GM18858 (cell line): ENCODE data around the gene FAM53C.
A peak's percentile ranks its signal among the peaks of the same experiment; 100 is the strongest.
"Not testable (repeated sequence)": the region's sequence is repeated elsewhere in the genome, so short reads cannot be mapped to it uniquely, and the experiment has no call there.

Experiments
- ATAC-seq: cut with Tn5 transposase; IDR thresholded peaks from one replicate; pipeline ENCODE4 v1.9.1; 2021; ENCODE audit not compliant: unreplicated experiment

The FAM53C gene

DNA sequence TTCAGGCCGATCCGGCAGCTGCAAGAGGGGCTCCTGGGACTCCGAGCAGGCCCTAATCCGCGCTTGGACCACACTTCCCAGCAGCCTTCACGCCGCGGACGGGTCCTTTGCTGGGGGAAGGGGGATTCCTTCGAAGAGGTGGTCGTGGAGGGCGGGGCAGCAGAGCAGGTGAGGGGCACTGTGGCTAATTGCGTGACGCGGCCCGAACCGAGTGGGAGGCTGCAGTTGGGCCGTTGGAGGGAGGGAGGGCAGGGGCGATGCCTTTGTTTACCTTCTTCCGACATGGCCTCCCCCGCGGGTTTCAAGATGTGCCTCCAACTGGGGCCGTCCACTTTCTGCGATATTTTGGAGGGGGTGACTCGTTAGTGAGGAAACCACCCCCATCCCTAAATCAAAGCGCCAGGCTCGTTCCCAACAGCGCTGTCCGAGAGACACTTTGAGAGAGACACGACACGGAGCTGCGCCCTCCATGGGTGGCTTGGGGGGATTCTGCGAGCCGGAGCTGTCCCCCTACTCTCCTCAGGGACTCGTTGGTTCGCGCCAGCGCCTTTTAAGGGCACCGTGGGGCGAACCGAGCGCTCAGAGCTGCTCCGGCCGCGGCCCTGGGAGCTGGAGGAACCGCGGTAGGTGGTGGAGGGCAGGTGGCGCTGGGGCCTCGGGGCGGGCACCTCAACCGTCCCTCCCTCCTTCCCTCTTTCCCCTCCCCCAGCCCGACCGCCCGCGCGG lies at the start of gene FAM53C:
TSS of gene FAM53C (plus strand) at position 582 of the 726 bp plus-strand sequence. CDS start 3,070 bp downstream, outside the sequence.
- ATAC-seq, result peak; percentile 78

DNA sequence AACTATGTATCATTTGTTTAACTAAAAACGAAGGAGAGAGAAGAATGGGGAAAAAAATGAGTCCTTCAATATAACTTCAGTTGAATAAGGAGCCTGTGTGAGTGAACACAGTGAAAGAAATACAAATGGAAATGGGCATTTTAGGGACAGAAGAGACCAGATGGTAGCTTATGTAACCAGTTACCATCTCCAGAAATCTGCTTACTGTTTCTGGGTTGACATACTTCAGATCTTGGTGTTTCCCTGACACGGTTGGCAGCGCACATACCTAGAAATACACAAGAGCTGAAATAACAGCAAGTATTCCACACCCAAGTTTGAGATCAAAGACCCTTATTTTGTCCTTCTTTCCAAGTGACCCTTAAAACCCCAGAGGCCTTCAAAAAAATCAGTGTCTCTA lies 48.8 kb upstream of the FAM53C start:
- no peak for ATAC-seq

DNA sequence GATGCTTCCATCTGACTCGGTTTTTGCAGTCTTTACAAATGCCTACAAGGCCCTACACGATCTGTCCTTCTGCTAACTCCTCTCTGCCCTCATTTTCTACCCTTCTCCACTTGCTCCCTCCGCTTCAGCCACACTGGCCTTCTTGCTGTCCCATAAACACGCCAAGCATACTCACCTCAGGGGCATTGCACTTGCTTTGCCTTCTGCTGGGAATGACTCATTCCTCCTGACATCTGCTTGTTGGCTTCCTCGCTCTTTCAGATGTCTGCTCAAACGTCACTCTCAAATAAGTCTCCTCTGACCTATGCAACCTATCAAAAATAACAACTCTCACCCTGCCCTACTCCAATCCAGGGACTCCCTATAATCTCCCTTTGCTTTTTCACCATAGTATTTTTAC lies 34.7 kb upstream of the FAM53C start:
- ATAC-seq, result no peak

DNA sequence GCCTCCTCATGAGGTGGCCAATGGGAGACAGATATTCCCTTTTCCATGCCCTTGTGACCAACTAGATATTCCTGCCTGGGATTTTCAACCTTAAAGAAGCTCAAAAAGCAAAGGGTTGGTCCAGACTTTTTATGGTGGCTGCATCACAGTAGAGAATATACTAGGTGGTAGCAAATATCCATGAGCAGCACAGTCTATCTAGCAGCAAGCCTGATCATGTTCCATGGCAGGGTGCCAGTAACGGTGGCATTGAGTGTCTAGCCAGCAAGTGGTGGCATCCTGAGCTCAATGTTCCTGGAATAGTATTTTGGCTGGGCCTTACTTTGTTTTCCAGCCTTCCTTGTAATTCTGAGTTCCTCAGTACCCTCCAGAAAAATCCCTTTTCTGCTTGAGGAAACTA lies 32.3 kb upstream of the FAM53C start:
- no peak for ATAC-seq

DNA sequence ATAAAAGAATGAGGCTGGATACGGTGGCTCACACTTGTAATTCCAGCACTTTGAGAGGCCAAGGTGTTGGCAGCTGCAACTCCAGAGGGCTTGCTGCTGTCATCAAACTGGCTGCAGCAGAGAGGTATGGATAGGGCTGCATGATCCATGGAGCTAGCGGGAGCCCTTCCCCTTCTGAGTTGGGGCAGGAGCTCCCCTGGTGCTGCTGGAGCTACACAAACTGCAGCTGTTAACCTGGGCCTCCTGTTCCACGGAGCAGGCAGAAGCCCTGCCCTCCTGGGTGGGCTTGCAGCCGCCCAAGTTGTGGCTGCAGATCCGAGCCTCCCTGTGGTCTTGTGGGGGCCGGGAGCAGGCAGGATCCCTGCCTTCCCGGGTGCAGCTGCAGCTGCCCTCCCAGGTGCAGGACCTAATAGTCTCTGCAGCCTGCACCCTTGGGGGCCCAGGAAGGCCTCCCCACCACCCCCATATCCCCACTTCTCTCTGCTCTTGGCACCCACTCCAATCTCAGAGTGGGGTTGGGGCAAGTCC lies 22.3 kb upstream of the FAM53C start:
- no peak for ATAC-seq

DNA sequence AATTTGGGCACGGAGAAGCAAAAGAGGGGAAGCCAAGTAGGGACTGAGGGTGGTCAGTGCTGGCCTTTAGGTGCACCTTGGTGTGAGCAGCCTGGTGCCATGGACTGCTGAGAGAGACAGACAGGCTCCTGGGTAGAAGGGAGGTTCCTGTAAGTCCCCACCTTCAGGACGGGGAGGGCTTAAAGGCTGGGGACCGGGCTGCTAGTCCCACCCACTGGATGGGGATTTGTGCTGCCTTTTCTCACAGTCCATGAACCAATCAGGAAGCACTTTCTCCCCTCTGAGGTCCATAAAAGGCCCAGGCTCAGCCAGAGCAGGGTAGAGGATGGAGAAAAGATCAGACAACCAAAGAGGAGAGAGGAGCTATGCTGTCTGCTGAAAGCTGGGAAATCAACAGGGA lies 21.7 kb upstream of the FAM53C start:
- ATAC-seq, result no peak

DNA sequence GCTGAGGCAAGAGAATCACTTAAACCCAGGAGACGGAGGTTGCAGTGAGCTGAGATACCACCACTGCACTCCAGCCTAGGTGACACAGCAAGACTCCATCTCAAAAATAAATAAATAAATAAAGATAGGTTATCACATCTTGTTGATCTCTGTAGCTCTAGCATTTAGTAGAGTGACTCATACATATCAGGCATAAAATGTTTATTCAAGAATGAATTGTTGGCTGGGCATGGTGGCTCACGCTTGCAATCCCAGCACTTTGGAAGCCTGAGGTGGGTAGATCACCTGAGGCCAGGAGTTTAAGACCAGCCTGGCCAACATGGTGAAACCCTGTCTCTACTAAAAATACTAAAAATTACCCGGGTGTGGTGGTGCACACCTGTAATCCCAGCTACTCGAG lies 19.9 kb upstream of the FAM53C start:
- not testable (repeated sequence) for ATAC-seq

DNA sequence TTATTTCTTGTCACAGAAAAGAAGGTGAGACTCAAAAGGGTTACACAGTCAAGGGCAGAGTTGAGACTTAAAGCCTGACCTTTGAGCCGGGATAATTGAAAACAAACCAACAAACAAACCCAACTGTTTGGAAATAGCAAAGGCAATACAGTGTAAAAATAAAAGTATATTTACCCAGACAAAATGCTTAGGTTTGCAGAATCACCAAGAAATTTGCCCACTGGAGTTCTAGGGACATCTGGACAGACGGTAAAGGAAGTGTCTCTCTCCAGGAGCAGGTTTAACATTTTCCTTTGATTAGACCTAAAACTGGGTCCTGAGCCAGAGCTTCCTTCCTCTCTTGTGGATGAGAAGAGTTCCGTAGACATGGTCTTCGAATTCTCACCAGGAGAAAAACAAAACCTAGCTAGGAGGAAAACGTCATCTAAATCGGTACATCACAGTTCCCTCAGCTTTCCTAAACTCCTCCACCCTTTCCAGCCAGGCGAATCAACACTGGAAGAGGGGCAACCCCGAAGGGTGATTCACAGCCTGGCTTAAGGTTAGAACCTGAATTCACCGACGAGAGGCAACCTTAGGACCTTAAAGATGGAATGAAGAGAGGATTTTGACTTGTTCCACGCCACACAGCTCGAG lies 7.1 kb upstream of the FAM53C start:
- no peak for ATAC-seq

DNA sequence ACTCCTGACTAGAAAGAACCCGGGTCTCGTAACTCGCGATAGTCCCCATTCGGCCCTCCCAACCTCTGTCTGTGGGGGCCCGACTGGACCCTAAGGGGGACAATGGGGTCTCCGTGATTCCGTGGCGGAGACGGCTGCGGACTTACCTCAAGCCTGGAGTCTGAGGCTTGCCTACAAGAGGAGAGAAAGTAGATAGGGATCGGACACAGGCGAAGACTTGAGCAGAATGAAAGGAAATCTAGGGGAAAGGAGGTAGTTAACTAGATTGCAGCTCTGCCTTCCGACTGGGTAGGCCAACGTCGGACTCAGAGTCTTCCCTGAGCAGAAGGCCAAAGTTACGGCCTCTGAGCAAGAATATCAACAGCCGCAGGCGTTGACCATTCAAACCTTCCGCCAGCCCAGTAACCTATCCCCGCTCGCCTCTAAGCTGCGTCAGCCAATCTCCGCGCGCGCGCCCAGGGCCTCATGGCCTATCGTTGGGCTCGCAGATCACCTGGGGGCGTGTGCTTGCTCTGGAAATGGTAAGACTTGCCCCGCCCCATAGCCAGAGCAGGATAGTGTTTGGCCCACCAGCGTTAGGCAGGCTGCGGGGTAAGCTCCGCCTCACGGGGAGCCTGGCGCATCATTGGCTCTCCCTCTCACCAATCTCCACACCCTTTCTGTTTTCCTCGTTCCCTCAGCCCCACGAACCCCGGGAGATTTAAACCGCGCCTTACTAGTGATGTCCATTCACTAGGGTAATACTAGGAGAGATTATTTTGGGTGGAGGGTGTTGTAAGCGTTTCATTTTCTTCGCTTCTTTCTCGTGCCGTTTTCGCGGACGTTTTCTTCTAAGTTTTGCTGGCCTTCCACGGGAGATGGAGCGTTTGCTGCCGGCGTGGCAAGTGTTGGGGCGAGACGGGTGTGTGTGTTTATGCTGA lies 6.4 kb upstream of the FAM53C start, which contains the start of gene CDC25C:
TSS of gene CDC25C (minus strand) at position 356 of the 920 bp plus-strand sequence. CDS start 624 bp downstream, outside the sequence.
- peak; percentile 96 for ATAC-seq

DNA sequence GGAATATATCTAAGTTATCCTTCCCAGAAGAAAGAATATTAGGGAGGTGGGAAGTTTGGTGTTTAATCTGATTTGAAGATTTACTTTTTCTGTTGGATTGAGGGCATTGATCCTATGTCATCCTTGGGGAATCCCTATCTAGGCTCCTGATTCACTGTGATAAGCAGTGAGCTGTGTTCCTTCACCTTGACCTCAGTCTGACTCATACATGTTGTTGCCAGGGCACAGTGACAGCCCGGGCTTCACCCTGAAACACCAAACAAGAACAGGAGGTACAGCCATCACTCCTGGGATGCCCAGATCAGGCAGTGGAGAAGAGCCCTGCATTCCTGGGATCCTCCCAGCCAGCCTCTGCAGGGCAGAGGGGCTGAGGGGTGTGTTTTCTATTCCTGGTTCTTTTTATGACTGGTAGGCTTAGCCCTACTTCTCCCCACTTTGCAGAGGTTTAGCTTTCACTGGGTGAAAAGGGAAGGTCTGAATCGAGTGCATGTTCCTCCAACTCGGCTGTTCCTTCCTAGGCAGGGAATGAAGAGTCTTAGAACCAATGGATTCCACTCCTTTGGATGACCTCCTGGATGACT lies 3.1 kb upstream of the FAM53C start:
- ATAC-seq, result no peak

DNA sequence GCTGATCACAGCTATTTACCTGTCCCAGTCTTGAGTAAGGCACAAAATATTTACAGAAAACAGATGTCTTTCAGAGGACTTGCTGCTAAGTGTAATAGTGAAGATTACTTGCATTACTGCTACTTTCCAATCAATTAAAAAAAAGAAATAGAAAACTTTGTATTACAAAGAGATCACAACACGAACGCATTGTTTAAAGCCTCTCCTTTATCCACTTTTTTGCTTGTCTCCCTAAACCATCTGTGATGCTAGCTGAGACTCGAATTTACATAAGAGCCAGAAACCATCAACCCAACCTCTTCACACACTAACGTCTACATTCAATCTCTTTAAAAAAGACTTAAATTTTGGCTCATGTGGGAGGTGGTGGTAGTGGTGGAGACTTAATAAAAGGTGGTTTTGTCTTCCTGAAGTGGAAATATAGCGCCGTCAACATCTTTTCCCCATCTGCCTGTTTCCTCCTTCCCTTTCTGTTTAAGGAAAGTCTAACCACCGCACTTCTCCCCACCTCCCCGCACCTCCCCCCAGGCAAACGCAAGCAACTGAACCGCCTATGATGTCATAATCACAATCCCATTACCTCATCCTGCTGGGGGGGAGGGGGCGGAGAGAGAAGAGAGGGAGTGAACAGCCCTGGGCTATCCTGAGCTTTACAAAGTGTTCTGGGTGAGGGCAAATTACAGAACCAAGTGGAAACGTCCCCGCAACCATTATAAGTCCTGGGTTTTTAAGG lies 948 bp upstream of the FAM53C start:
- peak; percentile 12 for ATAC-seq

DNA sequence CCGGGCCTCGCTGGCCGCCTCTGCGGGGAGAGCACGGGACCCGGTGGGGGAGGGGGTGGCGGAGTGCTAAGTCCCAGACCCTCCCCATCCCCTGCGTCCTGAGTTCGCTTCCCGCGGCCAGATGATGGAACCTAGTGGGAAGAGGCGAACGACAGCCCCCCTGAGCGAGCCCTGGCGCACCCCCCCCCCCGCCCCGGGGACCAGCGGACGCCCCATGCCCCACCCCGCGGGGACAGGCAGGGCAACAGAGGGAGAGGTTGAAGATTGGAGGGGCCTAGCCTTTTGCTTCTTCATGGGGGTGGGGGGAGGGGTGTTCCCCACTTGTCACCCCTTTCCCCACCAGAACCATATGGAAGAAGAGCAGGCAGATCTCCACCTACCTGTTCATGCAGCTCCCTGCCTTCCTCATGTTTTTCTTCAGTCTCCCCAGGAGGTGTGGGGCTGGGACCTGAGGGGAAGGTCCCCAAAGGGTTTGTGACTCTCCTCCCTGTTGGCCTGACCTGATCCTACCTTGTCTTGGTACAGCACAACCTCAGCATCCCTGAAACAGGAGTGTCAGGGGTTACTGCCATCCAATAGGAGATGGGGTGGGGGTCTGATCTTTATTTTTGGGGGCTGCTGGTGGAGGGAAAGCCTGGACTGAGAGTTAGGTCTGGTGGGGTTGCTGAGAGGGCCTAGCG lies 485 bp downstream of the FAM53C start:
- ATAC-seq, result no peak

DNA sequence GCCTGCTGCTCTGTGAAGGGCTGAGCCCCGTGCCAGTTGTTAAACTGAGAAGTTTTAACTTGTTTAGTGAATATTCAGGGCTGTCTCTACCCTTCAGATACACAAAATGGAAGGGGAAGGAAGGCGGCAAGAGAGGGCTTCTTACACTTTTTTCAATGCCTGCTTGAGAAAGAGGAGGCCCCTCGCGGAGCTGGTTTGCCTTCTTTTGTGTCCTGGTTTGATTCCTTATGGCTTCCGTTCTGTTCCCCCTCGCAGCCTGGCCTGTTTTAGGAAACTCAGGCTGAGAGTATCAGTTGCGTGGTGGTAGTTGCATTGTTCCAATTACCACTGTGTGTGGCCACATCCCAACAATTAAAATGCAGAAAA lies 1.0 kb downstream of the FAM53C start:
- no peak for ATAC-seq

DNA sequence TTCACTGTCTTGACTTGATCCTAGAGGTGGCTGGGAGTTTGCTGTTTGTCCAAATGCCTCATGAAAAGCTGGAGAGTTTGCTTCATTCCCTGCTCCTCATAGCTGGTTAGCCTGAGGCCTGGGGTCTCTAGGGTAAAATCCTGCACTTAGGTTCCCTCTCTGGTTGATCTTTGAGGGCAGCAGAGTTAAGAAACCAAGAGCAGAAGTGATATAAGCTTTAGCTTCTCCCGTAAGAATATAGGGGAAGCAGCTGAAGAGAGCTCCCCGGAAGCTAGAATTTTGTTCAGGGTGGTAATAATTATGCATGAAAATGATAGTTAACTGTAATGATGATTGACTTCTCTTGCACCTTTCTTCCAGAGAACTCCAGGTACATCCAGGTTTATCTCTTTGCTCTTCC lies 1.4 kb downstream of the FAM53C start:
- ATAC-seq, result no peak

DNA sequence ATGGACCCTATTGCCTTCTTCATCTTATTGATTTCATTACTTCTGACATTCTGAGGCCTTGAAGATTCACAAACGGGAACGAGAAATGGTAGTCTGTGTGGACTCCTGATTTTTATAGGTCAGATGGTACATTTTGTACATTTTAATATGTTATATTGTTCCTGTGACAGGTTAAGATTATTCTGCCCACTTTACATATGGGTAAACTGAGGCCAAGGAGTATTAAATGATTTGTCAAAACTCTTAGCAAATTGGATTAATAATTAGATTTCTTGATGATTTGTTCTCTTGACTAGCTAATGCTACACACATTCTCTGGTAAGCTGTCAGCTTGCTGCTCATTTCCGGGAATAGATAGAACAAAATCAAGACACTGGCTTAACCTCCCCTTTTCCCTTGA lies 1.9 kb downstream of the FAM53C start:
- ATAC-seq, result no peak

DNA sequence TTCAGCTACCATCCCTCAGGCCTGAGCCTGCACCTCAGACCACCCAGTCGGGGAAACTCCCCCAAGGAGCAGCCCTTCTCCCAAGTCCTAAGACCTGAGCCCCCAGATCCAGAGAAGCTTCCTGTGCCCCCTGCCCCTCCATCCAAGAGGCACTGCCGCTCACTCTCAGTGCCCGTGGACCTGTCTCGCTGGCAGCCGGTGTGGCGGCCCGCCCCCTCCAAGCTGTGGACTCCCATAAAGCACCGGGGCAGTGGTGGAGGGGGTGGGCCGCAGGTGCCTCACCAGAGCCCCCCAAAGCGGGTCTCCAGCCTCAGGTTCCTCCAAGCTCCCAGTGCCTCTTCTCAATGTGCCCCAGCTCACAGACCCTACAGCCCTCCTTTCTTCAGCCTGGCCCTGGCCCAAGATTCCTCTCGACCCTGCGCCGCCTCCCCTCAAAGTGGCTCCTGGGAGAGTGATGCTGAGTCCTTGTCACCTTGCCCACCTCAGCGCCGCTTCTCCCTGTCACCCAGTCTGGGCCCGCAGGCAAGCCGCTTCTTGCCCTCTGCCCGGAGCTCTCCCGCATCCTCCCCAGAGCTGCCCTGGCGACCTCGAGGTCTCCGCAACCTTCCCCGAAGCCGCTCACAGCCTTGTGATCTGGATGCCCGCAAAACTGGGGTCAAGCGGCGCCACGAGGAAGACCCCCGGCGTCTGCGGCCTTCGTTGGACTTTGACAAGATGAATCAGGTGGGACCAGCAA lies 7.0 kb downstream of the FAM53C start:
- no peak for ATAC-seq

DNA sequence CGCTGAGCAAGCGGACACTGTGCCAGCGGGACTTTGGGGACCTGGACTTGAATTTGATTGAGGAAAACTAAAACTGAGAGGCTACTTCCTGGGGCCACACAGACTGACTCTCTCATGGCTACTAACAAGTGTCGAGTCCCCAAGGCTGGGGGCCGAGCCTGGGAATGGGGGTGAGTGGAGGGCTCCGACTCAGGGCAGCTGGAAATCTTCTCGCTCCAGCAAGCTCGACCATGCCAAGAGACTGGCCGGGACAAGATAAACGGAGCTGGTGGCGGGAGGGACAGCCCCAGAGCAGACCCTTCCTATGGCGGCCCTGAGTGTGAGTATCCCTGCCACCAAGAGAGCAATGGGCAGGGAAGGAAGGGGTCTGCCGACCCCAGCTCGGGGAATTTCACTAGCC lies 8.8 kb downstream of the FAM53C start:
- no peak for ATAC-seq

DNA sequence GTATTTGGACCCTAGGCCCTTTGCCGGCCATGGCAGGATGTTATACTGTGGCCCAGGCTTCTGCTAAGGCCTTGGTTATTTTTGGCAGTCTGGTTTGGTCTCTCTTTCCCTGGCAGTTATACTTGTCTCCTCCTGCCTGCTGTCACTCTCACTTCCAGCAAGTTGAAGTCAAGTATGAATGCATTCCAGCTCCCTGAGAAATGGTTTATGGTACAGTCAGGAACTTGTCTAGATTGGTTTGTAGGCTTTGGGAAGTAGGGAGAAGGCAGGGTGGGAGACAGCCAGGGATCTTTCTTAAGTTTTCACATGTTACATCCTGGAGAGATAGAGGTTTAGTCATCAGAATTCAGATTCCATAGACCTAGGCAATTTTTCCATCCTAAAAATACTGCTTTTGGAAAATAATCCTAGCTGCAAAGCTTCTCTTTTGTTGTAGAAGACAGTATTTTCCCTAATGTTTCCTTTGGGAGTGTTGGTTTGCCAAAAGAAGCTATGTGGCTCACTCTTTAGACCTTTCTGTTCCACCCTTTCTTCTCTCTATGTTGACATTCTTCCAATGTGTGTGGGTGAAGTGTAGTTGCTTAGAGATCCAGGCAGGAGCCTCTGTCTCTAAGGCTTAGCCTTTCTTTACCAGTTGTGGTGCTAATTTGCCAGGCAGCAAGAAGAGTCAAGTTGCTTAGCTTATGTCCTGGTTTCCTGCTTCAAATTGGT lies 11.9 kb downstream of the FAM53C start:
- ATAC-seq, result no peak

DNA sequence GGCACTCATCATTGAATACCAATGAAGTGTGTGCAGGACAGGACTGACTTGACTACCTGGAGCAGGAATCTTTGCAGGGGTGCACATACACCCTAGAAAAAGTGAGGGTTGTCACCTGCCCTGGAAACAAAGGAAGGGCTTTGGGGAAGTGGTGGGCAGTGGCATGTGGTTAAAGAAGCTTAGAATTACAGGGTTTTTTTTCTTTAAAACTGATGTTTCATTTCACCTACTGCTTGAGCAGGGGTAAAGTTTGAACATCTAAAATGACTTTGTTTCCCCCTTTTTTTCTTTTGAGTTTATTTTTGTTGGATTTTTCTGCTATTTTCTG lies 12.5 kb downstream of the FAM53C start:
- ATAC-seq, result no peak
